ENCODE data around the gene C1orf21.

DNA sequence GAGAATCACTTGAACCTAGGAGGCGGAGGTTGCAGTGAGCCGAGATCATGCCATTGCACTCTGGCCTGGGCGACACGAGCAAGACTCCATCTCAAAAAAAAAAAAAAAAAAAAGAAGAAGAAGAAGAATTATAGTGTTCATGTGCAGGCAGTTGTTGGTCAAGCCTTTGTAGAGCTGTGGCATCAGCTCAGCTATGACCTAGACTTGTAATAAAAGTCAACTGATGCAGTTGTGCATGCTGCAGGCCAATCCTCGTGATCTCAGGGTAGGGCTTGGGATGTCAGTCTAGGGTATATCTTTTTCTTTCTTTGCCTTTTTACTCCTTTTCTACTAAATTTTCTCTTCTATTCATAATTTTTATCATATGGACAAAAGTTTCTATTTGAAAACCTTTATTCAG is 76.2 kb downstream of the C1orf21 start:
- no peak for TF ChIP-seq GATA2 (IDR thresholded peaks at IDR 0.05; ENCODE audit: low read depth, low read length)
- TF ChIP-seq GATA3 (IDR thresholded peaks at IDR 0.05; ENCODE audit: low read depth, low read length) = no peak
